Activated CD8-positive, alpha-beta memory T cell treated with anti-CD3 and anti-CD28 coated beads, Interleukin-2, amount 50 U/mL, for 1 hour (primary cell): ENCODE data around the gene MTA1.

ENCODE experiments used
- DNase-seq: peaks from one replicate; pipeline ENCODE4 v3.0.0-alpha.2; 2020; ENCODE audit errors: extremely low read depth

The MTA1 gene

GRCh38 chr14:105424861-105425260 lies 5.2 kb downstream of the MTA1 start:
- DNase-seq = no peak

- DNase-seq = no peak
Observed at GRCh38 chr14:105425823-105426247, 6.2 kb downstream of the MTA1 start.

GRCh38 chr14:105426416-105427130 lies 6.9 kb downstream of the MTA1 start:
- DNase-seq = no peak

GRCh38 chr14:105427412-105427811 lies 7.8 kb downstream of the MTA1 start:
- DNase-seq = no peak

GRCh38 chr14:105427936-105428485 lies 8.4 kb downstream of the MTA1 start:
- DNase-seq = no peak

GRCh38 chr14:105430042-105430441 lies 10.4 kb downstream of the MTA1 start:
- DNase-seq = no peak

- DNase-seq = no peak
Observed at GRCh38 chr14:105430565-105430964, 10.9 kb downstream of the MTA1 start.

GRCh38 chr14:105431256-105431655 lies 11.6 kb downstream of the MTA1 start:
- DNase-seq = no peak

GRCh38 chr14:105432657-105433056 lies 13.0 kb downstream of the MTA1 start:
- no peak for DNase-seq

- DNase-seq = no peak
Observed at GRCh38 chr14:105433161-105433605, 13.6 kb downstream of the MTA1 start.

GRCh38 chr14:105436402-105436801 lies 16.8 kb downstream of the MTA1 start:
- no peak for DNase-seq

- no peak for DNase-seq
Observed at GRCh38 chr14:105436891-105437722, 17.5 kb downstream of the MTA1 start.

- DNase-seq = no peak
Observed at GRCh38 chr14:105437723-105438500, 18.3 kb downstream of the MTA1 start.

- DNase-seq = no peak
Observed at GRCh38 chr14:105439179-105439578, 19.6 kb downstream of the MTA1 start.

- no peak for DNase-seq
Observed at GRCh38 chr14:105439710-105440553, 20.3 kb downstream of the MTA1 start.

- DNase-seq = no peak
Observed at GRCh38 chr14:105440554-105440900, 20.9 kb downstream of the MTA1 start.

- DNase-seq = no peak
Observed at GRCh38 chr14:105440992-105441391, 21.4 kb downstream of the MTA1 start.

- no peak for DNase-seq
Observed at GRCh38 chr14:105442125-105442524, 22.5 kb downstream of the MTA1 start.

- no peak for DNase-seq
Observed at GRCh38 chr14:105442834-105443233, 23.2 kb downstream of the MTA1 start.

GRCh38 chr14:105444859-105445258 lies 25.2 kb downstream of the MTA1 start:
- DNase-seq = no peak

- DNase-seq = no peak
Observed at GRCh38 chr14:105445290-105445689, 25.7 kb downstream of the MTA1 start.
